Activated CD4-positive, alpha-beta T cell treated with anti-CD3 and anti-CD28 coated beads for 4 hours (primary cell): ENCODE data around the gene RPLP2.
A peak's percentile ranks its signal among the peaks of the same experiment; 100 is the strongest.

Source experiments
- DNase-seq, 2 donors: peaks; one replicate each; pipeline ENCODE4 v3.0.0-alpha.2; 2020

RPLP2 gene

GRCh38 chr11:809287-810039, at the start of gene RPLP2:
RPLP2 (plus strand) TSS chr11:809967; CDS start chr11:810235, 268 bp downstream.
- peak; percentile 97 to 98 for DNase-seq

GRCh38 chr11:760236-760635, 49.5 kb upstream of the RPLP2 start:
- no peak for DNase-seq

GRCh38 chr11:761526-762108, 48.1 kb upstream of the RPLP2 start:
- no peak for DNase-seq

- DNase-seq = no peak
Measured at GRCh38 chr11:762421-763072, 47.2 kb upstream of the RPLP2 start.

- DNase-seq = no peak
Measured at GRCh38 chr11:763073-763463, 46.7 kb upstream of the RPLP2 start.

- DNase-seq = no peak
Measured at GRCh38 chr11:763549-764321, 46.0 kb upstream of the RPLP2 start.

- no peak for DNase-seq
Measured at GRCh38 chr11:764322-765024, 45.3 kb upstream of the RPLP2 start.

GRCh38 chr11:765025-765801, 44.6 kb upstream of the RPLP2 start:
- peak; percentile 45 to 60 for DNase-seq

- DNase-seq = no peak
Measured at GRCh38 chr11:765802-766091, 44.0 kb upstream of the RPLP2 start.

- DNase-seq = no peak
Measured at GRCh38 chr11:766106-766935, 43.4 kb upstream of the RPLP2 start.

- DNase-seq = no peak
Measured at GRCh38 chr11:766936-767210, 42.9 kb upstream of the RPLP2 start.

- DNase-seq = no peak
Measured at GRCh38 chr11:767238-767637, 42.5 kb upstream of the RPLP2 start.

- no peak for DNase-seq
Measured at GRCh38 chr11:769887-770641, 39.7 kb upstream of the RPLP2 start.

GRCh38 chr11:770642-771616, 38.8 kb upstream of the RPLP2 start:
- no peak for DNase-seq

- no peak for DNase-seq
Measured at GRCh38 chr11:771617-772204, 38.1 kb upstream of the RPLP2 start.

GRCh38 chr11:772429-773390, 37.1 kb upstream of the RPLP2 start:
- DNase-seq = no peak

- DNase-seq = no peak
Measured at GRCh38 chr11:773425-773824, 36.3 kb upstream of the RPLP2 start.

- DNase-seq = no peak
Measured at GRCh38 chr11:773830-774229, 35.9 kb upstream of the RPLP2 start.
